Middle frontal gyrus (tissue), 1 donor: ENCODE measurements around the gene CD40.
A peak's percentile ranks its signal among the peaks of the same experiment; 100 is the strongest.

Experiments used
- DNase-seq: peaks from one replicate; pipeline ENCODE4 v3.0.0-alpha.2; 2015; ENCODE audit warnings: low spot score; ENCODE audit errors: extremely low spot score

Gene CD40

GRCh38 chr20:46122516-46123481 lies 4.7 kb downstream of the CD40 start:
- no peak for DNase-seq

GRCh38 chr20:46123482-46124245 lies 5.5 kb downstream of the CD40 start:
- DNase-seq, result no peak

GRCh38 chr20:46126440-46127056 lies 8.4 kb downstream of the CD40 start:
- no peak for DNase-seq

GRCh38 chr20:46127396-46128010 lies 9.4 kb downstream of the CD40 start:
- no peak for DNase-seq

- no peak for DNase-seq
These were observed 10.4 kb downstream of the CD40 start for GRCh38 chr20:46128310-46129151.

- no peak for DNase-seq
These were observed 11.9 kb downstream of the CD40 start for GRCh38 chr20:46129955-46130481.

- DNase-seq, result no peak
These were observed 12.4 kb downstream of the CD40 start for GRCh38 chr20:46130534-46130933.

GRCh38 chr20:46131396-46131795 lies 13.3 kb downstream of the CD40 start:
- no peak for DNase-seq

- peak; percentile 43 for DNase-seq
These were observed 14.6 kb downstream of the CD40 start for GRCh38 chr20:46132705-46133120.

- no peak for DNase-seq
These were observed 16.0 kb downstream of the CD40 start for GRCh38 chr20:46133886-46134654.

GRCh38 chr20:46134716-46135115 lies 16.6 kb downstream of the CD40 start:
- no peak for DNase-seq

- DNase-seq, result no peak
These were observed 17.9 kb downstream of the CD40 start for GRCh38 chr20:46135856-46136633.

- DNase-seq, result no peak
These were observed 19.7 kb downstream of the CD40 start for GRCh38 chr20:46137816-46138215.

GRCh38 chr20:46139266-46139889 lies 21.3 kb downstream of the CD40 start:
- no peak for DNase-seq

- DNase-seq, result no peak
These were observed 21.9 kb downstream of the CD40 start for GRCh38 chr20:46139908-46140482.

GRCh38 chr20:46142124-46142523 lies 24.0 kb downstream of the CD40 start:
- no peak for DNase-seq

- DNase-seq, result no peak
These were observed 26.4 kb downstream of the CD40 start for GRCh38 chr20:46144432-46145025.
